NCI-H1436 treated with DMSO at 0.1 percent for 48 hours (cell line): Measurements from ENCODE around the gene CCL21.

Source experiments
- DNase-seq: peaks from one replicate; lab custom pipeline; 2025; lab: John Stamatoyannopoulos, UW

Gene CCL21

GRCh38 chr9:34669809-34670562 is 40.0 kb downstream of the CCL21 start:
- no peak for DNase-seq

DNA sequence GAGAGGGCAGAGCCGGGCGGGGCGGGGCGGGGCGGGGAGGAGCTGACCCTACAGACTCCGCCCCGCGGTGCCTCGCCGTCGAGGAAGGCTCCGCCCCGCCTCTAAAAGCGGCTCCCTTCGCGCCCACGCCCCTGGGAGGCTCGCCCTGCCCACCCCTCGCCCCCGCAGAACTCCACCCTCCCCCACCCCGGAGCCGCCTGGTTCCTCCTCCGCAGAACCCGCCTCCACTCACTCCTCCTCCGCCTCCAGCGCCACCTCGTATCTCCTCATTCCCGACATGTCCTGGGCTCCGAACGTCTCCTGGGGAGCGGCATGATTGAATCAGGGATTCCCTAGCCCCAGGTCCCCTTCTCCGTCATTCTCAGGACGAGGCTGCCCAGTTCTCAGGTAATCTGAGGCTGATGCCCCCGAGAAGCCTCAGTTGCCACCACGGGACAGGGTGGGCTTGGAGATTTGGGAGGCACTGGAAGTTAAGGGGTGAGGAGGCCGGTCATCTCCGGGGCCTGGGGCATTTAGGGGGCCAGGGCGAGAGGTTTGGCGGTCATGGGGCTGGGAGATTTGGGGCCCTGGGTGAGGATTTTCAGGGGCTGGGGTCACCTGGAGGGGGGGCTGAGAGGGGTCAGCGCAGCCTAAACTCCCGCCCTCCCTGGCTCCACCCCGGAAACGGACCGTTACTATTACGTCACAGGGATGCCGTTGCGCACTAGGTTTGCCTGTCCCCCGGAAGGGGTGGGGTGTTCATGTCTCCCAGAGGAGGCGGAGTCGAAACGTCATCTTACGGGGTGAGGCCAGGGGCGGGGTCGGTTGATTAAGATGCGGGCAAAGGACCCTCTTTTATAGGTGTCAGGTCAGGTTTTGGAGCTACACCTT is 44.3 kb downstream of the CCL21 start:
- DNase-seq = peak; percentile 68

GRCh38 chr9:34665067-34665380 is 44.9 kb downstream of the CCL21 start:
- no peak for DNase-seq

- DNase-seq = no peak
Observed at GRCh38 chr9:34664281-34665066, 45.5 kb downstream of the CCL21 start.

GRCh38 chr9:34663303-34663605 is 46.7 kb downstream of the CCL21 start:
- DNase-seq = no peak

GRCh38 chr9:34662526-34663302 is 47.2 kb downstream of the CCL21 start, which contains the start of gene CCL27:
CCL27 (minus strand) TSS chr9:34662657; CDS start chr9:34662633, 24 bp downstream.
- DNase-seq = no peak

DNA sequence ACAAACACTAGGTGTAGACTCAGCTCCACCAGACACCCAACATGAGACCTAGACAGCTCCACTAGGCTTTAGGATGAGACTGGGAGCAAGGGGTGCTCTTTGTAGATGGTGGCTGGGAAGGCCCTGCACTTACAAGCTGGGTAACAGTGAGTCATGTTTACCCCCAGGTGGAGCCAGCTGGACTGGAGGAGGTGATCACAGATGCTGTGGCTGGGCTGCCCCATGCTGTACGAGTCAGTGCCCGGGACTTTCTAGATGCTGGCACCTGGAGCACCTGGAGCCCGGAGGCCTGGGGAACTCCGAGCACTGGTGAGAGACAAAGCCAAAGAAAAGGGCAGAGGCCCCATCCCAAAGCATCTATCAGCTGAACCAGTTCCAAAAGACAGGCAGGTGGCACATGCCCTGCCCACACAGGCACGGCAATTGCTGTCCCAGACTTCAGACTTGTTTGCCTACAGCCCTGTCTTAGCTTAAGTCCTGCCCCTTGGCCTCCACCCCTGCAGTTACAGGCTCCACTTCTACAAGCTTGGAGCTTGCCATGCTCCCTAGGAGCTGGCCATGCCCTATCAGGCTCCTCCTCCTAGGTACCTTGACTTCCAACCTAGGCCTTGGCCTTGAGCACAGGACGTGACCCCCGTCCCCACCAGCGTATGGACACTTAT is 50.2 kb downstream of the CCL21 start:
- no peak for DNase-seq
